NCI-H1694 treated with DMSO at 0.1 percent for 48 hours (cell line): ENCODE results near the gene NOM1.
A peak's percentile ranks its signal among the peaks of the same experiment; 100 is the strongest.

Experiments used
- DNase-seq: peaks from one replicate; lab custom pipeline; 2025; lab: John Stamatoyannopoulos, UW

NOM1 gene

GRCh38 chr7:156985101-156985992, 35.8 kb downstream of the NOM1 start:
- DNase-seq, result peak; percentile 76

- no peak for DNase-seq
Observed at GRCh38 chr7:156986378-156986777, 36.9 kb downstream of the NOM1 start.

- no peak for DNase-seq
Observed at GRCh38 chr7:156988343-156989185, 39.1 kb downstream of the NOM1 start.

GRCh38 chr7:156989766-156990535, 40.4 kb downstream of the NOM1 start:
- no peak for DNase-seq

- no peak for DNase-seq
Observed at GRCh38 chr7:156993021-156993924, 43.8 kb downstream of the NOM1 start.

GRCh38 chr7:156993925-156994235, 44.4 kb downstream of the NOM1 start:
- DNase-seq, result no peak

GRCh38 chr7:156994417-156994816, 44.9 kb downstream of the NOM1 start:
- no peak for DNase-seq

DNA sequence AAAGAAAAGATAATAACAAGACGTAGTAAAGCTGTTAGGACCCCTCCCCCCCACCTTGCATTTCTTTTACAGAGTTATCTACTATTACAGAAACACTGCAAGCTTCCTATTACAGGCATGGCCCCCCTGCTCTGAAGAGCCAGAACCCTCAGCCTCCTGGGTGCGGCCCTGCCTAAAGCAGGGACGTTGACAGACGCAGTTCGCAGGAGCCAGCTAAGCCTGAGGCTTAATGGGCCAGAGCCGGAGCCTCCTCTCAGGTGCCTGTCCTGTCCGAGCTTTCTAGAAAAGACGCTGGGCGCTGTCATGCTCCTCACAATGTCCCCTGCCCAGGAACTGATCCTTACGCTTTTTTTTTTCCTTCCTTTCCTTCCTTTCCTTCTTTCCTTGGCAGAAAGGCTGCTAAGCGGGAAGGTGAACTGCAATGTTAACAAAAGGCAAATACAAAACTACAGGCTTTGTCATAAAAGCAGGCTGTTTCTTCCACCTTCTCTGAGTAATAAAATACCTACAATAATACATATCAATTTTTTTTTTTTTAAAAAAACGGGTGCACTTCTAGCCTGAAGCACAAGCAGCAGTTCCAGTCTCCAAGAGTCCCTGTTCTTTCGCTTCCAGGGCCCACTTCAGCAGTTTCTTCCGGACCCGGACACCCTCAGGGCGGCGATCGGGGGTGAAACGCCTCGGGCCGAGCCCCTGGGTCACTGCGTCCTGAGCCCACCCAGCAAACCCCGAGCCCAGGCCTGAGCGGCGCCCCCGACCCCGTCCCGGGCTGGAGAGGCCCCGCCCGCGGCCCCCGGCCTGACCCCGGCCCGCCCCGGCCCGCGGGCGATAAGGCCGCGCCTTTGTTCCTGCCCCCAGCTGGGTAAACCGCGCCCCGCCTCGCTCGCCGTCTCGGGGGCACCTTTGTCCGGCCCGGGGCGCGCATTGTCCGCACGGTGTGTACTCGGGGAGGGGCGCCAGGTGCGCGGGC, 49.8 kb downstream of the NOM1 start:
- no peak for DNase-seq

DNA sequence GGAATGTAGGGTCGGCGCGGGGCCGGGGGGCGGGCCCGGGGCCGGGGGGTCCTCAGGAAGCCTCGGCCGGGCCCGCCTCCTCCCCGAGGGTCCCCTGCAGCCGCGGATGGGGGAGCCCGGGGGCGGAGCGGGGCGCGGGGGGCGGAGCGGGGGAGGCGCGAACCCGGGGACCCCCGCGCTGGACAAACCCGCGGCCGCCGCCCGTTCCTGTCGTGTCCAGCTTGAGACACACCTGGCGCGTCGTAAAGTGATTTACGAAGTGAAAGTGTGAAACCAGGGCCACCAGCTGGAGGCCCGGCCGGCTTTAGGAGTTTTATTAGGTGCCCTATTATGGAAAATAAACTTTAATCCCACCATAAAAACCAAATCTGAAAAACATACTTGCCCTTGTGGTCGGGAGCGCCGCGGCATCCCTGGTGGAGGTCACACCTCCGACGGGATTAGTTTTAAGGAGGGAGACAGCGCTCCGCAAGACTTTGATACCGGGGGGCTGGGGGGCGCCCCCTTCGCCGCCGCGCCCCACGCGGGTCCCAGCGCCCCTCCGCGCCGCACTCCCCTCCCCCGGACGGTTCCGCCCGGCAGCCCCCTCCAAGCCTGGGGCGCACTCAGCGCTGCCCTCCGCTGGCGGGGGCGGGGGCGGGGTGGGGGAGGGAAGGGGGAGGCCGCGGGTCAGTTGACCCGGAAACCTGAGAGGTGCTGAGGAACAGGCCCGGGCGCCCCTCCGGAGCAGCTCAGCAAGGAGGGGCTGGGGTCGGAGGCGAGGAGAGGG, 50.6 kb downstream of the NOM1 start:
- no peak for DNase-seq

- no peak for DNase-seq
Observed at GRCh38 chr7:157000741-157001653, 51.5 kb downstream of the NOM1 start.

DNA sequence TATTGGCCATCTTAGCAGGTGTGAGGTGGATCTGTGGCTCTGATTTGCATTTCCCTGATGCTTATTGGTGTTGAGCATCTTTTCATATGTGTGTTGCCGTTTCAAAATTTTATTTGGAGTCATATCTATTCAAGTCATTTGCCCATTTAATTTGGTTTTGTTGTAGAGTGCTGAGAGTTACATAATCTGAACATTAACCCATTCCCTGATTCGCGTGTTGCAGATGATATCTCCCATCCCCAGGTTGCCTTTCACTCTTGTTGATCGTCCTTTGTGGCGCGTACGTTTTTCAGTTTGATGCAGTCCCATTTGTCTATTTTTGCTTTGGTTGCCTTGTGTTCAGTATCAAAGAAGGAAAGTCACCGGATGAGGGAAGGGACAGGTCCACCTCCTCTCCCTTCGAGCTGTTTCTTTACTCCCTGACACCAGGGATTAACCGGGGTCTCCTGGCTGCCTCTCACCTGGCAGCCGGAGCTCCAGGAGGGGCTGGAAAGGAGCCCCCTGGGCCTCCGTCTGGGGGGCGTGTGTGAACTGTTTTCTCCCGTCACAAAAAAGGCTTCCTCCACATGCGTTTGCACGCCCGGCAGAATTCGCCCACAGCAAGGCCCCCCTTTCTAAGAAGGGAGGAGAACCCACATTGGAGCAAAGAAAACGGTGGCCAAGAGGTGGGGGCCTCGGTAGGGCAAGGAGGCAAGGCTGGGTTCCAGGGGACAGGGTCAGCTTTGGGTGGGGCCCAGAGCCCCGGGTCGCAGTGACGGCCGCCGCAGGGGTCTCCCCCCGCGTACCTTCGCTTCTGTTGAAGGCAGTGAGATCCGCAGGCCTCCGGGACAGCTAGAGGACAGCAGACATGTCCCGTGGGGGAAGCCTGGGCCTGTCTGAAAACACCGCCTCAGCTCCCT, 52.7 kb downstream of the NOM1 start:
- no peak for DNase-seq

- DNase-seq, result no peak
Observed at GRCh38 chr7:157002819-157003421, 53.4 kb downstream of the NOM1 start.

DNA sequence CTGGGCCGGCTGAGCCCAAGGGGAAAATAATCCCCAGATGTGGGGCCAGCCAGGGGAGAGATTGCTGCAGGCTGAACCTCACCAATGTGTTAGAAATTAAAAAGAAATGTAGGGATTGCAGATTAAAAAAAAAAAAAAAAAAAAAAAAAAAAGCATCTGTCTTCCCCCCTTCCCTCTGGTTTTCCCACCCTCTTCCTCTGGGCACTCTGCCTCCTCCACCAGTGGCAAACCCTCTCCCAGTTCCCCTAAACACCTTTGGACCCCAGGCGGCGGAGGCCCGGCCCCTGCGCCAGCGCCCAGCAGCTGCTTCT, 53.9 kb downstream of the NOM1 start:
- no peak for DNase-seq

DNA sequence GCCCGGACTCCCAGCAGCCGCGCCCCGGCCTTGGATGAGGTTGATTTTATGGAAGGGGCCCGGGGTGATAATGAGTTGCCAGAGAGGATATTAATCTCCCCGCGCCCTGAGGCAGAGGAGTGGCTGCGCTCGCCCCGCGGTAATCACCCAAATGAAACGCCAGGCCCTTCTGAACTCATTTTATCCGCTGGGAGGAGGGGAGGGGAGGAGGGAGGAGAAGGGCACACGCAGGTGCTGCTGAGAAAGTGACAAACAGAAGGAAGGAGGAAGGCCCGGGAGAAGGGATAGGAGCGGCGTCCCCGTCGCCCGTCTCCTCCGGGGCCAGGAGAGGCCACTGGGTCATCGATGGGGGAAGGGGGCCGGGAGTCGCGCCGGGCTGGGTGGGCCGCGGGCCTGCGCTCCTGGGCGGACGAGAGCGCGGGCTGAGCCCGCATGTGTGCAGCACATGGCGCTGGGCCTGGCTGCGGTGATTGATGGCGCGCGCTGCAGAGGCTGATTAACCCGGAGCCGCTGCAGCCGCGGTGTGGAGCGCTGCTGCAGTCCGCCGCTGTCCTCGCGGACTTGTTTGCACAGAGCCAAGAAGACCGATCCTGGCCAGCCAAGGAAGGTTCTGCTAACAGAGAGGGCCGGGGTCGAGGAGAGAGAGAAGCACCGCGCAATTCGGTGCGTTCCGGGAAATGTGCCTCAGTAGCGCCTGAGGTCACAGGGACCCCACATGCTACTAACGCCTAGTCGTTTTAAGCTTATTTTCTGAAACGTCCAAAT, 54.4 kb downstream of the NOM1 start:
- no peak for DNase-seq

DNA sequence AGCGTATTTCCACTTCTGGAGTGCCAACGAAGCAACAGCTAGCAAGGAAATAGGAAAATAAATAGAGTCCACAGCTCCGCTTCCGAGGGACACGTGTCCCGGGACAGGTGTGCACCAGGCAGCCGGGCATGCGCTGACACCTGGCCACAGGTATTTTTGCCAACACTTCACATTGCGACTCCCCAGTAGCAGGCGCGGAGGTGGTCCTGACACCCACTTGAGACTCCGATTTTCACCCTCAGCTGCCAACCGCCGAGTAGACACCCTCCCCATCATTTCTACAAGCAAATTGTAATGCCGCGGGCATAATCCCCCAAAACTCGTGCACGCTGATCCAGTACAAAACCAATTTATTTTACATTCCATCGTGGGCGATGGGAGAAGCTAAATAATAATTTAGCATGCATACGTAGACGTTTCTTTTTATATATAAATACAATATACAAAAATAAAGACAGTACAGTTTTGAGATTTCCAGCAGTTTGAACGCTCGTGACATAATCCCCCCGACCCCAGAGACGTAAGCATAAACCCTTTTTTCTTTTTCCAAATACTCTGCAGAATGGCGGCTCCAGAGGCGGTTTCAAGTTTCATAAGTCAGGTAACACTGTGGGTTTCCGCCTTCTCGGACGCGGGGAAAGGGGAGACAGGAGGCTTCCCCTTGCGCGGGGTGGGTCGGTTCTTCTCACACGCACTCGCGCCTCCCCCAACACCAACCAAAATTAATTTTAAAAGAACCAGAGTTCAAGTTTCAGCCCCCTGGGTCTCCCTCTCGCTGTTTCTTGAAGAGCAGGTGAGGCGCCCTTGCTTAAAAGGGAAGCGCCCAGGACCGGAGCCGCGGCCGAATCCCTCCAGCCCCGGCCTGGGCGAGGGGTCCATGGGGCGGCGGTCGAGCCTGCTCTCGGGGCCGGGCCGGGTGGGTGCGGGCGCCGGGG, 55.3 kb downstream of the NOM1 start:
- DNase-seq, result no peak
